GM12865 (cell line): ENCODE measurements around the gene GGT5.
A peak's percentile ranks its signal among the peaks of the same experiment; 100 is the strongest.

ENCODE experiments used
- DNase-seq: peaks from one replicate; pipeline ENCODE4 v3.0.0; 2010; ENCODE audit warnings: low read depth
- H3K4me3 ChIP-seq: 2 replicates; pipeline ENCODE4 v1.5.1; 2011; ENCODE audit warnings: mild to moderate bottlenecking, low read depth, low read length, control low read depth
- TF ChIP-seq, protein P1 (sequence below): IDR thresholded peaks from 2 replicates; pipeline ENCODE4 v1.5.1; 2011; ENCODE audit warnings: low read length, control low read depth, low read depth, inconsistent platforms; ENCODE audit not compliant: insufficient read depth; ENCODE audit errors: missing control alignments

GGT5 gene

DNA sequence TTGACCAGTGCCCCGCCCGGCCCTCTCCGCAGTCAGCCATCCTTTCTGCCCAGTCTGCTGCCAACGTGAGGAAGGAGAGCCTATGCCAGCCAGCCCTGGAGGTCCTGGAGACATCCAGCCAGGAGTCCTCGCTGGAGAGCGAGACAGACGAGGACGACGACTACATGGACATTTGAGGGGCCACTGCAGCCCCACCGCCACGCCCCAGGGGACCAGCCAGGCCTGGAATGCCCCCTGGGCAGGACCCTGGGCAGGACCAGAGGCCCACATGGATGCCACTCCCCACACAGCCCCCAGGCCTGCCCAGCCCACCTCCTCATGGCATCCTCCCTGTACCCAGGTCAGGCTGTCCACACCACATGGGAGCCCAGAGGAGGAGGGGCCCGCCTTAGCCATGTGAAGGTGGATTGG lies 66.9 kb downstream of the GGT5 start:
- no peak overlapping the region for H3K4me3 ChIP-seq
- no peak for DNase-seq
- TF ChIP-seq, protein P1, sequence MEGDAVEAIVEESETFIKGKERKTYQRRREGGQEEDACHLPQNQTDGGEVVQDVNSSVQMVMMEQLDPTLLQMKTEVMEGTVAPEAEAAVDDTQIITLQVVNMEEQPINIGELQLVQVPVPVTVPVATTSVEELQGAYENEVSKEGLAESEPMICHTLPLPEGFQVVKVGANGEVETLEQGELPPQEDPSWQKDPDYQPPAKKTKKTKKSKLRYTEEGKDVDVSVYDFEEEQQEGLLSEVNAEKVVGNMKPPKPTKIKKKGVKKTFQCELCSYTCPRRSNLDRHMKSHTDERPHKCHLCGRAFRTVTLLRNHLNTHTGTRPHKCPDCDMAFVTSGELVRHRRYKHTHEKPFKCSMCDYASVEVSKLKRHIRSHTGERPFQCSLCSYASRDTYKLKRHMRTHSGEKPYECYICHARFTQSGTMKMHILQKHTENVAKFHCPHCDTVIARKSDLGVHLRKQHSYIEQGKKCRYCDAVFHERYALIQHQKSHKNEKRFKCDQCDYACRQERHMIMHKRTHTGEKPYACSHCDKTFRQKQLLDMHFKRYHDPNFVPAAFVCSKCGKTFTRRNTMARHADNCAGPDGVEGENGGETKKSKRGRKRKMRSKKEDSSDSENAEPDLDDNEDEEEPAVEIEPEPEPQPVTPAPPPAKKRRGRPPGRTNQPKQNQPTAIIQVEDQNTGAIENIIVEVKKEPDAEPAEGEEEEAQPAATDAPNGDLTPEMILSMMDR, result no peak

DNA sequence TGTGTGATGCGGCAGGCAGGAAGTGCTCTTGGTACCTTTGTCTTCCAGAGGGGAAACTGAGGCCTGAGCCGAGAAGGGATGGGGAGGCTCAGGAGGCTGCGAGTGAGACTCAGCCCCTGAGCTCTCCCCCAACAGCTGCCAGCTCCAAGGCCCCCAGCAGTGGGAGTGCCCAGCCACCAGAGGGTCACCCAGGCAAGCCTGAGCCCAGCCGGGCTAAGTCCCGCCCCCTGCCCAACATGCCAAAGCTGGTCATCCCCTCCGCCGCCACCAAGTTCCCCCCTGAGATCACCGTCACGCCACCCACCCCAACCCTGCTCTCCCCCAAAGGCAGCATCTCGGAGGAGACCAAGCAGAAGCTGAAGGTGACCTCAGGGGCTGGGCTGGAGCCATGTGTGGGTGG lies 67.4 kb downstream of the GGT5 start:
- no peak overlapping the region for H3K4me3 ChIP-seq
- TF ChIP-seq, protein P1, result no peak
- no peak for DNase-seq

GRCh38 chr22:24177045-24177444 lies 67.8 kb downstream of the GGT5 start:
- TF ChIP-seq, protein P1, result no peak
- no peak overlapping the region for H3K4me3 ChIP-seq

GRCh38 chr22:24176630-24177029 lies 68.3 kb downstream of the GGT5 start:
- no peak overlapping the region for H3K4me3 ChIP-seq
- TF ChIP-seq, protein P1, result no peak
- no peak for DNase-seq

More at GRCh38 chr22:24177045-24177444, 67.8 kb downstream of the GGT5 start:
- no peak for DNase-seq

DNA sequence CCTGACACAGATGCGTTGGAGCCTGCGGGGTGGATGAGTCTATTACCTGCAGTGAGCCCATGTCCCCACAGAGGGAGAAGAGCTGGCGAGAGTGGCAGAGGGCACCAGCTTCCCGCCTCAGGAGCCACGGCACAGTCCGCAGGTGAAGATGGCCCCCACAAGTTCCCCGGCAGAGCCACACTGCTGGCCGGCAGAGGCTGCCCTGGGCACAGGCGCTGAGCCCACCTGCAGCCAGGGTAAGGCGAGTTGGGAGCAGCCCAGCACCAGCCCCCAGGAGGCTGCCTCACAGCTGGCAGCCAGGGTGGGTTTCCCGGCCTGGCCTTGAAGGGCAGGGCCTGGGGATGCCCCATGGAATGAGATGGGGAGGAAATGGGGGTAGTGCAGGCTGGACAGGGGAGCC lies 68.8 kb downstream of the GGT5 start:
- H3K4me3 ChIP-seq, result no peak overlapping the region
- no peak for DNase-seq
- TF ChIP-seq, protein P1, result no peak

- TF ChIP-seq, protein P1, result peak; percentile 84
Observed at GRCh38 chr22:24175160-24175808, 69.6 kb downstream of the GGT5 start.

DNA sequence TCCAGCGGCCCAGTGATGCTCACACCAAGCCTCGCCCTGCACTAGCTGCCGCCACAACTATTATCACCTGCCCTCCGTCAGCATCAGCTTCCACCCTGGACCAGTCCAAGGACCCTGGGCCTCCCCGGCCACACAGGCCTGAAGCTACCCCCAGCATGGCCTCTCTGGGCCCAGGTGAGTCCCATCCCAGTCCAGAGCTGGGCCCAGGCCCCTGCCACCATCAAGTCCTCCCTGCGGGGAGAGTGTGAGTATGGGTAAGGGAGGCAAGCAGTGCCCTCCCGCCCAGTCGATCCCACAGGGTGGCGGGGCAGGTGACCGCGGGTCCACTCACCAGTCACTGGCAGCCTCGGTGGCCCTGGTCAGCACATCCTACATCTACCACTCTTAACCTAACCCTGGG lies 73.1 kb downstream of the GGT5 start:
- H3K4me3 ChIP-seq, result no peak overlapping the region
- TF ChIP-seq, protein P1, result no peak
- no peak for DNase-seq

More at GRCh38 chr22:24175160-24175808, 69.6 kb downstream of the GGT5 start:
- no peak overlapping the region for H3K4me3 ChIP-seq
- DNase-seq, result peak; percentile 73
